IPS-NIHi7 (cell line): Measurements from ENCODE around the gene HOXB9.
A peak's percentile ranks its signal among the peaks of the same experiment; 100 is the strongest.

ENCODE experiments used
- DNase-seq: peaks from one replicate; pipeline ENCODE4 v3.0.0; 2012; ENCODE audit warnings: mixed read lengths; ENCODE audit errors: extremely low spot score

HOXB9 gene

GRCh38 chr17:48639136-48639535, 13.0 kb upstream of the HOXB9 start:
- no peak for DNase-seq

- DNase-seq, result no peak
Measured at GRCh38 chr17:48637323-48638260, 11.4 kb upstream of the HOXB9 start.

GRCh38 chr17:48636177-48637018, 10.2 kb upstream of the HOXB9 start:
- DNase-seq, result peak; percentile 93

GRCh38 chr17:48634493-48635208, 8.5 kb upstream of the HOXB9 start:
- no peak for DNase-seq

- DNase-seq, result no peak
Measured at GRCh38 chr17:48633266-48633677, 7.1 kb upstream of the HOXB9 start.

- DNase-seq, result no peak
Measured at GRCh38 chr17:48632579-48633265, 6.6 kb upstream of the HOXB9 start.

- DNase-seq, result no peak
Measured at GRCh38 chr17:48631693-48632578, 5.8 kb upstream of the HOXB9 start.

- DNase-seq, result no peak
Measured at GRCh38 chr17:48630925-48631692, 5.0 kb upstream of the HOXB9 start.

- DNase-seq, result no peak
Measured at GRCh38 chr17:48630009-48630924, 4.1 kb upstream of the HOXB9 start.

- no peak for DNase-seq
Measured at GRCh38 chr17:48629411-48629759, 3.2 kb upstream of the HOXB9 start.

GRCh38 chr17:48628649-48629410, 2.7 kb upstream of the HOXB9 start:
- DNase-seq, result no peak

- DNase-seq, result no peak
Measured at GRCh38 chr17:48627623-48628521, 1.7 kb upstream of the HOXB9 start.

GRCh38 chr17:48627118-48627597, 1.0 kb upstream of the HOXB9 start:
- DNase-seq, result no peak

- peak; percentile 65 for DNase-seq
Measured at GRCh38 chr17:48625495-48626244, 488 bp downstream of the HOXB9 start.

GRCh38 chr17:48624544-48625494, 1.3 kb downstream of the HOXB9 start:
- DNase-seq, result no peak
